Activated naive CD4-positive, alpha-beta T cell treated with anti-CD3 and anti-CD28 coated beads, Interleukin-2, amount 10 ng/mL, durations not matched to agents 7 days and 5 days (primary cell): ENCODE measurements around the gene RAB11A.

ENCODE experiments used
- CTCF ChIA-PET: fragments of 350-600 bp; sonication (Branson Sonifier 250); formaldehyde crosslinking; loops from one replicate; lab custom pipeline; 2021; ENCODE audit warnings: antibody characterized with exemption; lab: Charles Lee
- DNase-seq: peaks from one replicate; pipeline ENCODE4 v3.0.0-alpha.2; 2020
- H3K27ac Mint-ChIP-seq: one replicate; pipeline ENCODE4 v1.8.0; 2021; ENCODE audit warnings: mild to moderate bottlenecking, moderate library complexity, mixed read lengths
- H3K27me3 Mint-ChIP-seq: one replicate; pipeline ENCODE4 v1.8.0; 2021; ENCODE audit warnings: mild to moderate bottlenecking, mixed read lengths
- H3K36me3 Mint-ChIP-seq: one replicate; pipeline ENCODE4 v1.8.0; 2021; ENCODE audit warnings: mixed read lengths
- H3K4me1 Mint-ChIP-seq: one replicate; pipeline ENCODE4 v1.8.0; 2021; ENCODE audit warnings: mixed read lengths
- H3K4me3 Mint-ChIP-seq: one replicate; pipeline ENCODE4 v1.8.0; 2021; ENCODE audit warnings: mild to moderate bottlenecking, moderate library complexity, mixed read lengths
- H3K9me3 Mint-ChIP-seq: one replicate; pipeline ENCODE4 v1.8.0; 2021; ENCODE audit warnings: mixed read lengths

The RAB11A gene

GRCh38 chr15:65881766-65882434 is 12.6 kb downstream of the RAB11A start:
- Mint-ChIP-seq H3K27ac (peak overlapping the region; percentile 91), H3K36me3 (peaks cover 66% of the 10 kb centered on the region), H3K9me3 (no peaks in the 10 kb centered on the region), H3K4me3 (peak overlapping the region; percentile 41), H3K4me1 (peaks cover 64% of the 10 kb centered on the region), H3K27me3 (no peaks in the 10 kb centered on the region)
- DNase-seq: peak; percentile 43
- CTCF ChIA-PET: interaction anchor here (1.0 to 1.8 kb wide), 3 partner anchors 12 to 19 kb away, joined by 3 to 4 read pairs (median 4); partner anchors contain the start of gene RAB11A

GRCh38 chr15:65883571-65883970 is 14.3 kb downstream of the RAB11A start:
- H3K9me3 Mint-ChIP-seq: peaks cover 2% of the 10 kb centered on the region
- no peaks in the 10 kb centered on the region for H3K27me3 Mint-ChIP-seq
- no peak overlapping the region for H3K4me3 Mint-ChIP-seq
- CTCF ChIA-PET: no interaction called here
- H3K27ac Mint-ChIP-seq: no peak overlapping the region
- no peak for DNase-seq
- H3K36me3 Mint-ChIP-seq: peaks cover 67% of the 10 kb centered on the region
- peaks cover 81% of the 10 kb centered on the region for H3K4me1 Mint-ChIP-seq

DNA sequence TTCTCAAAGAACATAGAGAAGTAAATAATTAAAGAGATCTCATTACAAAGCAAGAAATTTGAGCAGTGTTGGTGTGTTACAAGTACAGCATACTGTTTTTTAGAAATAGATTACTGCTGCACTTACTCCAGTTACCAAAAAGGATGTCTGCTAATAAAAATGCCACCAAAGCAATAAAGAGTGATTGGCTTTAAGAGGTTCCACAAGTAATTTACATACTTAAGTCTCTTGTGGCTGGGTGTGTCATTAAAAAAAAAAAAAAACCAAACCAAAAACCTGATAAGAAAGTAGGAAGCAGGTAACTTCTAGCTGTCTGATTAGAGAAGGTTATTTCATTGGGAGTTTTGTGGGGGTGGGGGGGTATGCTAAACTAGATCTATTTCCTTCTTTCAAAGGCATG is 15.2 kb downstream of the RAB11A start:
- DNase-seq: no peak
- H3K4me1 Mint-ChIP-seq: peaks cover 88% of the 10 kb centered on the region
- no peaks in the 10 kb centered on the region for H3K27me3 Mint-ChIP-seq
- H3K36me3 Mint-ChIP-seq: peaks cover 68% of the 10 kb centered on the region
- no peak overlapping the region for H3K4me3 Mint-ChIP-seq
- CTCF ChIA-PET: interaction anchor here (0.6 kb wide), 1 partner anchor 272 kb away, joined by 3 read pairs; no protein-coding TSS in a partner anchor
- H3K9me3 Mint-ChIP-seq: peaks cover 2% of the 10 kb centered on the region
- no peak overlapping the region for H3K27ac Mint-ChIP-seq

DNA sequence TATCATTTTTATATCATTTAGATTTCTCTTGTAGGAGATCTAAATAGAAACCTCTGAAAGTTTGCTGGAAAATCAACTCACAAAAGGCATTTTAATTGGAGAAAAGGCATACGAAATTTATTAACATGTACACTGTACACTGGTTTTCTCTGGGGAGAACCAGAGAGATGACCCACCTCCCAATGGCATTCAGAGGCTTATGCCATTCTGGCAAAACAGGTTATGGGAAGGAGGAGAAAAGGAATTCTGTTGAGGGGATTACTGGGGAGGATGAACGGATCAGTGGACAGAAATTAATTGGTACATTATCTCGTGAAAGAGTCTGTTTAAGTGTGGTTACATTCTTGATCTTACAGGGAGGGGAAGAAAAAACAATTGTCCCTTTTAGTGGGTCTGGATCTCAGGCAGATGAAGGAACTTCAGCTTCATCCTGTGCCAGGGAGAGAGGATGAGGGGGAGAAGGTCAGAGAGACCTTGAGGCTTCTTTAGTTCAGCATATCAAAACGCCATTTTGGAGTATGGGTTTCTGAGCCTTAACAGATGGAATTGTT is 16.5 kb downstream of the RAB11A start:
- CTCF ChIA-PET: interaction anchor here (0.9 kb wide), 1 partner anchor 23 kb away, joined by 3 read pairs; no protein-coding TSS in a partner anchor
- H3K9me3 Mint-ChIP-seq: peaks cover 2% of the 10 kb centered on the region
- H3K4me1 Mint-ChIP-seq: peaks cover 84% of the 10 kb centered on the region
- no peak overlapping the region for H3K4me3 Mint-ChIP-seq
- peaks cover 66% of the 10 kb centered on the region for H3K36me3 Mint-ChIP-seq
- H3K27ac Mint-ChIP-seq: peak overlapping the region; percentile 15
- DNase-seq: no peak
- H3K27me3 Mint-ChIP-seq: no peaks in the 10 kb centered on the region

DNA sequence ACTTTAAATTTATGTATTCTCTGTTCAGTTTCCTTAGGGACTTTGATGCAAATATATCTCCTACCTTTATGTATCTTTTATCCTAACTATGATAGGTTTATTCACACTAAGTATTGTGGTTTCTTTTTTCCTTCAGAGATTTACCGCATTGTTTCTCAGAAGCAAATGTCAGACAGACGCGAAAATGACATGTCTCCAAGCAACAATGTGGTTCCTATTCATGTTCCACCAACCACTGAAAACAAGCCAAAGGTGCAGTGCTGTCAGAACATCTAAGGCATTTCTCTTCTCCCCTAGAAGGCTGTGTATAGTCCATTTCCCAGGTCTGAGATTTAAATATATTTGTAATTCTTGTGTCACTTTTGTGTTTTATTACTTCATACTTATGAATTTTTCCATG is 18.3 kb downstream of the RAB11A start:
- CTCF ChIA-PET: interaction anchor here (1.3 kb wide), 1 partner anchor 30 kb away, joined by 4 read pairs; no protein-coding TSS in a partner anchor
- peak overlapping the region; percentile 90 for H3K27ac Mint-ChIP-seq
- DNase-seq: peak; percentile 67
- peaks cover 69% of the 10 kb centered on the region for H3K36me3 Mint-ChIP-seq
- H3K27me3 Mint-ChIP-seq: no peaks in the 10 kb centered on the region
- peak overlapping the region; percentile 16 for H3K4me3 Mint-ChIP-seq
- H3K9me3 Mint-ChIP-seq: peaks cover 2% of the 10 kb centered on the region
- H3K4me1 Mint-ChIP-seq: peaks cover 70% of the 10 kb centered on the region

DNA sequence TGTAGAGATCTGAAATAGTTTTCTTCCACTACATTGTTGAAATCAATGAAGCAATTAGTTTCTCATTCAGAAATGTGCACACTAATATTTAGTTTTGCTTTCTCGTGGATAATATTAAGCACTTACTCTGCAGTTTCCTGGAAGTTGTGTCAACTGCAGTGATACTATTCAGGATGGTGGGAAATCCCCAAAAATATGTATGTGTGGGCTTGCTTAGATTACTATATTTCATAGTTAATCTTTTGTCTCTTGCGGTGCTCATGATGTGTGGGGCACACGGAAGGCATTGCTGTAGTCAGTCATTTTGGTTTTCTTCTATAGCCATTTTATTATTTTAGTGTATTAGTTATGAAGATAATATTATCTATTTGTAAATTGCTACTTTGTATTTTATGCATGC is 19.7 kb downstream of the RAB11A start:
- Mint-ChIP-seq H3K27ac (peak overlapping the region; percentile 69), H3K27me3 (no peaks in the 10 kb centered on the region), H3K9me3 (peaks cover 2% of the 10 kb centered on the region), H3K4me1 (peaks cover 58% of the 10 kb centered on the region), H3K4me3 (no peak overlapping the region), H3K36me3 (peaks cover 63% of the 10 kb centered on the region)
- DNase-seq: no peak
- CTCF ChIA-PET: no interaction called here

GRCh38 chr15:65893060-65893459 is 23.8 kb downstream of the RAB11A start:
- H3K4me1 Mint-ChIP-seq: peaks cover 26% of the 10 kb centered on the region
- CTCF ChIA-PET: no interaction called here
- H3K4me3 Mint-ChIP-seq: no peak overlapping the region
- H3K27me3 Mint-ChIP-seq: no peaks in the 10 kb centered on the region
- H3K36me3 Mint-ChIP-seq: peaks cover 47% of the 10 kb centered on the region
- DNase-seq: no peak
- no peaks in the 10 kb centered on the region for H3K9me3 Mint-ChIP-seq
- H3K27ac Mint-ChIP-seq: no peak overlapping the region

DNA sequence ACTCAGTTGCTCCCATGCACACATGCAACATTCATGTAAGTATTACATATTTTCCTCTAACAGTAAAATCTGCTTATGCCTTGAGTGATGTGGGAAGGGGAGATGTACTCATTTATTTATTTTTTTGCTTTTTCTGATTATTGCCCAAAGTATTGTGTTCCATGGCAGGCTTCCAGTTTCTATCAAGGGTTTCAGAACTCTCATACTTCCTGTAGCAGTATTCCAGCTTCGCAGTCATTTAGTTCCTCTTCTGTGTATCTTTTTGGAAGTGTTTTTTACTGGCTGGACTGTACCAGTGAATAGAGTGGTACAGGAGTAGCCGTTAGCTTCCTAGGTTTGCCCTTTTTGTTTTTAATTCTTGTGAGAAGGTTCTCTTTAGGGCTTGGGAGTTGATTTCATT is 26.9 kb downstream of the RAB11A start:
- peaks cover 18% of the 10 kb centered on the region for H3K4me1 Mint-ChIP-seq
- no peak overlapping the region for H3K27ac Mint-ChIP-seq
- H3K27me3 Mint-ChIP-seq: no peaks in the 10 kb centered on the region
- peaks cover 46% of the 10 kb centered on the region for H3K36me3 Mint-ChIP-seq
- no peak for DNase-seq
- H3K4me3 Mint-ChIP-seq: no peak overlapping the region
- CTCF ChIA-PET: no interaction called here
- no peaks in the 10 kb centered on the region for H3K9me3 Mint-ChIP-seq

DNA sequence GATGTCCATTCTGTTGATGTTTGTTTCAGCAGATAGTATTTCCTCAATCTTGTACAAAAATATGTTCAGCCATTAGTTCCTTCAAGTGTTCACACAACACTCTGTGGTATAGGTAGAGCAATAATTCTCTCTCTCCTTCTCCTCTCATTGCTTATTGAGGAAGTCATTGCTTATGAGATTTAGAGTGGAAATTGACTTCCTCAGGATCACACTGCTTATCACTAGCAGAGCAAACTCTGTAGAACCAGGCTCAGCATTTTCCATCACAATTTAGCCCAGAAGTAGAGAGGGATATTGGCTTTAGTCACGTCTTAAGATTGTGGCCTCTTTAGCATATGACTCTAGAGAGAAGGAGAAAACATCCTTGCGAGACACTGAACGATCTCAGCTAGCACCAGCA is 31.2 kb downstream of the RAB11A start:
- peaks cover 47% of the 10 kb centered on the region for H3K36me3 Mint-ChIP-seq
- no peak for DNase-seq
- CTCF ChIA-PET: no interaction called here
- H3K27ac Mint-ChIP-seq: peak overlapping the region; percentile 24
- no peaks in the 10 kb centered on the region for H3K9me3 Mint-ChIP-seq
- peaks cover 31% of the 10 kb centered on the region for H3K4me1 Mint-ChIP-seq
- no peak overlapping the region for H3K4me3 Mint-ChIP-seq
- no peaks in the 10 kb centered on the region for H3K27me3 Mint-ChIP-seq

DNA sequence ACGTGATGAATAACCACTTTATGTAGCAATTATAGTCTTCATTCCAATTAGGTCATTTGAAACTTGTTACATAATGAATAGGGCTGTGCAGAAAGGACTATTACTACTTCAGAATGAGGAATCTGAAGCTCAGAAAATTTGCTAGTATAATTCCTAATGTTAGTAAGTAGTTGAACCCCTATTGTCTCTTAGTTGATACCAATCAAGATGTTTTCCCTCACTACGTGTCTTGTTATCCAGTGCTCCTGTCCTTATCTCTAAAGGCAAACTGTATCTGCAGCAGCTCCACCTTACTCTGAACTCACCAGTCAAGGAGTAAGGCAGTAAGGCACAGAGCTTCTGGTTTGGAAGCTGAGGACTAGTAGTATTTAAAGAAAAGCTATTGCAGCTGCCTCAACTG is 32.0 kb downstream of the RAB11A start:
- no peaks in the 10 kb centered on the region for H3K27me3 Mint-ChIP-seq
- peaks cover 31% of the 10 kb centered on the region for H3K4me1 Mint-ChIP-seq
- no peak overlapping the region for H3K4me3 Mint-ChIP-seq
- CTCF ChIA-PET: interaction anchor here (1.7 kb wide), 1 partner anchor 32 kb away, joined by 8 read pairs; the partner anchor contains the start of gene RAB11A
- no peak for DNase-seq
- no peaks in the 10 kb centered on the region for H3K9me3 Mint-ChIP-seq
- H3K36me3 Mint-ChIP-seq: peaks cover 43% of the 10 kb centered on the region
- no peak overlapping the region for H3K27ac Mint-ChIP-seq

DNA sequence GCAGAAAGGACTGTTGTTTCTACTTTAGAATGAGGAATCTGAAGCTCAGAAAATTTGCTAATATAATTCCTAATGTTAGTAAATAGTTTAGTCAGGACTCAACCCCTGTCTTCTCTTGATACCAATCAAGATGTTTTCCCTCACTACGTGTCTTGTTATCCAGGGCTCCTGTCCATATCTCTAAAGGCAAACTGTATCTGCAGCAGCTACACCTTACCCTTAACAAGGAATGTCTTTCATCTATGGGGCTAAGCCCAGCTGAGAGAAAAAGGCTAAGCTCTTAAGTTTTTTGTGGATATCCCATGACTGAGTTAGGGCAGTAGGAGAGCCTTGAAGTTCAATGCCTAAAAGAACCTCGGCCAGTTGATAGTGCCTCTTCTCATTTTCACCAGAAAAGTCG is 32.5 kb downstream of the RAB11A start:
- Mint-ChIP-seq H3K27ac (no peak overlapping the region), H3K4me1 (peaks cover 31% of the 10 kb centered on the region), H3K36me3 (peaks cover 41% of the 10 kb centered on the region), H3K27me3 (no peaks in the 10 kb centered on the region), H3K4me3 (no peak overlapping the region), H3K9me3 (no peaks in the 10 kb centered on the region)
- CTCF ChIA-PET: interaction anchor here (1.7 kb wide), 1 partner anchor 33 kb away, joined by 8 read pairs; the partner anchor contains the start of gene RAB11A
- no peak for DNase-seq

DNA sequence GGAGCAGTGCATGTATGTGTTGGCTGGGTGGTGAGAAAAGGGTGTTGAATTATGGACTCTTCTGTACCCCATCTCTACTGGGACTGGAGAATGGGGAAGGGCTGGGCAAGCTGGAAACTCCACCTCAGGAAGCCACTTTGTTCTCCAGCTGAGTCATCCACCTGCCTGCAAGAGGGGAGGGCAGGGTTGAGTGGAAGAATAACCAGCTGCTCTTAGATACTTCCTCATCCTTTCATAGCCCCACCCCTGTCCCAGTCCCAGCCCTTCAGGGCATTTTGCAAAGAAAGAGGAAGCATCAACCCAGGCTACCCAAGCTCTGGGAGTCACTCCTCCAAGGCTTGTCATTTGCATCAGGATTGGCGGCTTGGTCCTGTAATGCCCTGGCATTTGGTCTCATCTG is 33.1 kb downstream of the RAB11A start:
- CTCF ChIA-PET: interaction anchor here (1.7 kb wide), 1 partner anchor 33 kb away, joined by 8 read pairs; the partner anchor contains the start of gene RAB11A
- Mint-ChIP-seq H3K27ac (no peak overlapping the region), H3K4me3 (no peak overlapping the region), H3K9me3 (no peaks in the 10 kb centered on the region), H3K36me3 (peaks cover 42% of the 10 kb centered on the region), H3K27me3 (no peaks in the 10 kb centered on the region), H3K4me1 (peaks cover 31% of the 10 kb centered on the region)
- DNase-seq: no peak

DNA sequence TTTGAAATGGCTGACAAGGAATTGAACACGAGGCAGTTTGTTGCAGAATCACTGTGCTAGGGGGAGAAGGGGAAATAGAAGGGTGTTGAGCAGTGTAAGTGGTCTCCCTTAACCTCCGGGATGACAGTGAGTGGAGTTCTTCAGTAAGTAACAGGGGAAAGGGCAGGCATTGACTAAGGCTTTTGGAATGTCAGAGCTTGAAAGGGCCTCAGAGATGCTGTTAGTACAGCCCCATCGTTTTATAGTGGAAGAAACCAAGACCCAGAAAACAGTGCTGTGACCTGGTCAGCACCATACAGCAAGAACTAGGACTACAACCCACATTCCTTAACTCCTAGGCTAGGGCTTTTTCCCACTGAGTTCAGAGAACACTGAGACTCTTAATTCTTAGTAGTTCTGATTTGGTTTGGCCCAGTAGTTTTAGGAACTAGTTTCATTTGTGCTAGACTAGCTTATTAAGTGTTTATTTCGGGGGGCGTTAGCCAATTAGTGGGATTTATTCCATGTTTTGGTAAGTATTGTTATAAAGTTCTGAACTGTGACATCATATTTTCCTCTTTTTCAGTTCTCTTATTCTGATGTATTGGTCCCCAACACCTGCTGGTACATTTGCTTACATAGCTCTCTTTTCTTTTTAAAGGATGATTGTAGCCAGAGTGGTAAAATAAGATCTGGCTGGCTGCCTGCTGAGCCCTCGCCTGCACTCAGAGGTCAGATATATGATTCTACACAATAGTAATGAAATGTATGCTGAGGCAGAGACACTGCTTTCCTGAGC is 34.2 kb downstream of the RAB11A start:
- no peak overlapping the region for H3K27ac Mint-ChIP-seq
- H3K4me1 Mint-ChIP-seq: peaks cover 24% of the 10 kb centered on the region
- DNase-seq: no peak
- no peaks in the 10 kb centered on the region for H3K27me3 Mint-ChIP-seq
- peaks cover 36% of the 10 kb centered on the region for H3K36me3 Mint-ChIP-seq
- H3K4me3 Mint-ChIP-seq: no peak overlapping the region
- CTCF ChIA-PET: interaction anchor here (0.8 kb wide), 1 partner anchor 10 kb away, joined by 3 read pairs; no protein-coding TSS in a partner anchor
- H3K9me3 Mint-ChIP-seq: no peaks in the 10 kb centered on the region

DNA sequence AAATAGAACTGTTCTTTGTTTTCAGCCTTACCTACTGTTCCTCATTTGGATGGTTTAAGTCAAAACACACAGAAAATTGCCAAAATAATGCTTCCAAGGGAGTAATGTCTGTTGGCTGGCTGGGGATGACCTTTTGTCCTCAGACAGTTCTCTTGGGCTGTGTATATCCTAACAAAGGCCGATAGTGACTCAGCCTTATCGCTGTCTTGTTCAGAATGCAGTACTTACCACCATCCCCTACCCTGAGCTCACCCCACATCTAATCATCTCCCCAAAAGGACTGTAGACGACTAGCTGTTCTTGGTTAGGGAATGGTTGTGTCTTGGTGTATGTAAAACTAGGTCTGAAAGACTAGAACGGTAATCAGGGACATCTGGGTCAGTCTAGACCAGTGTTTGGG is 35.0 kb downstream of the RAB11A start:
- Mint-ChIP-seq H3K27ac (no peak overlapping the region), H3K27me3 (no peaks in the 10 kb centered on the region), H3K4me1 (peaks cover 23% of the 10 kb centered on the region), H3K9me3 (no peaks in the 10 kb centered on the region), H3K4me3 (no peak overlapping the region), H3K36me3 (peaks cover 29% of the 10 kb centered on the region)
- DNase-seq: no peak
- CTCF ChIA-PET: no interaction called here
